HG02623 (cell line): Measurements from ENCODE around the gene RNF167.

Experiments used
- ATAC-seq: cut with Tn5 transposase; IDR thresholded peaks from one replicate; pipeline ENCODE4 v1.9.1; 2021; ENCODE audit warnings: moderate library complexity; ENCODE audit not compliant: unreplicated experiment

Gene RNF167

GRCh38 chr17:4937553-4937952 is 2.5 kb upstream of the RNF167 start:
- ATAC-seq: no peak

- ATAC-seq: no peak
These were observed 2.0 kb upstream of the RNF167 start for GRCh38 chr17:4938069-4938491.

GRCh38 chr17:4938688-4939545 is 1.2 kb upstream of the RNF167 start:
- no peak for ATAC-seq

- ATAC-seq: peak; percentile 4
These were observed 597 bp upstream of the RNF167 start for GRCh38 chr17:4939546-4939795.

GRCh38 chr17:4940555-4941318 is 669 bp downstream of the RNF167 start:
- ATAC-seq: no peak

GRCh38 chr17:4941319-4941610 is 1.2 kb downstream of the RNF167 start:
- no peak for ATAC-seq

- ATAC-seq: no peak
These were observed 2.9 kb downstream of the RNF167 start for GRCh38 chr17:4942760-4943508.

GRCh38 chr17:4944163-4944553 is 4.1 kb downstream of the RNF167 start:
- ATAC-seq: no peak

GRCh38 chr17:4944554-4945175 is 4.6 kb downstream of the RNF167 start:
- ATAC-seq: no peak

- ATAC-seq: no peak
These were observed 5.3 kb downstream of the RNF167 start for GRCh38 chr17:4945176-4945943.

GRCh38 chr17:4945944-4946280 is 5.8 kb downstream of the RNF167 start:
- ATAC-seq: no peak

- ATAC-seq: no peak
These were observed 6.4 kb downstream of the RNF167 start for GRCh38 chr17:4946312-4946976.

- ATAC-seq: no peak
These were observed 6.9 kb downstream of the RNF167 start for GRCh38 chr17:4947010-4947410.

- ATAC-seq: no peak
These were observed 7.5 kb downstream of the RNF167 start for GRCh38 chr17:4947411-4948165.

- peak; percentile 17 for ATAC-seq
These were observed 8.3 kb downstream of the RNF167 start, which contains the start of gene PFN1 for GRCh38 chr17:4948166-4948930. Gene PFN1 (minus strand): TSS chr17:4948530. CDS start chr17:4948394, 136 bp downstream.

- ATAC-seq: peak; percentile 40
These were observed 8.9 kb downstream of the RNF167 start for GRCh38 chr17:4948931-4949320.

GRCh38 chr17:4949321-4950074 is 9.4 kb downstream of the RNF167 start:
- peak; percentile 21 for ATAC-seq
